Measurements from ENCODE around the gene SERINC3. TPM values are rescaled to one million over a fixed set of nuclear protein-coding genes. Genes with fewer than 3 reads are reported as not detected.

The SERINC3 gene
- total RNA-seq, 1 donor from 2014 or later, result 94.3 TPM

- H3K9me3 ChIP-seq (ENCODE audit: insufficient read depth, low read depth, low read length), result no peaks in the 10 kb centered on the region
- FAIRE-seq, result no peak
- H2AFZ ChIP-seq (ENCODE audit: low read depth, low read length), result no peak overlapping the region
- no peak for DNase-seq (ENCODE audit: low read depth)
- H3K27ac ChIP-seq (ENCODE audit: low read depth, low read length), result no peak overlapping the region
- no peaks in the 10 kb centered on the region for H3K36me3 Mint-ChIP-seq (ENCODE audit: low read depth, unreplicated experiment)
- no peak overlapping the region for H3K27ac Mint-ChIP-seq (ENCODE audit: unreplicated experiment)
- no peak overlapping the region for H3K4me3 Mint-ChIP-seq (ENCODE audit: unreplicated experiment)
- H3K4me1 ChIP-seq (ENCODE audit: insufficient read depth, low read length), result no peaks in the 10 kb centered on the region
- peaks cover 10% of the 10 kb centered on the region for H3K4me1 Mint-ChIP-seq (ENCODE audit: low read depth, unreplicated experiment)
- no peaks in the 10 kb centered on the region for H3K27me3 Mint-ChIP-seq (ENCODE audit: low read depth, unreplicated experiment)
- no peaks in the 10 kb centered on the region for H4K20me1 ChIP-seq (ENCODE audit: insufficient read depth, low read length)
- H3K9ac ChIP-seq (ENCODE audit: low read length), result no peak overlapping the region
- H3K9me3 Mint-ChIP-seq (ENCODE audit: unreplicated experiment), result no peaks in the 10 kb centered on the region
- no peaks in the 10 kb centered on the region for H3K36me3 ChIP-seq (ENCODE audit: insufficient read depth, low read length)
- H3K27me3 ChIP-seq (ENCODE audit: insufficient read depth, low read length), result no peaks in the 10 kb centered on the region
- no peak overlapping the region for H3K4me2 ChIP-seq (ENCODE audit: low read length)
- TF ChIP-seq CTCF (IDR thresholded peaks at IDR 0.05; ENCODE audit: insufficient read depth, low read depth, low read length) (no peak), EZH2 (IDR thresholded peaks at IDR 0.05; ENCODE audit: insufficient read depth, low read length) (no peak)
- no peaks in the 10 kb centered on the region for H3K79me2 ChIP-seq (ENCODE audit: insufficient read depth, low read length)
- no peak overlapping the region for H3K4me3 ChIP-seq (ENCODE audit: insufficient read depth, low read depth, low read length)
Measured at GRCh38 chr20:44559302-44559701, 37.4 kb upstream of the SERINC3 start.

- H2AFZ ChIP-seq (ENCODE audit: low read depth, low read length), result no peak overlapping the region
- no peaks in the 10 kb centered on the region for H3K9me3 Mint-ChIP-seq (ENCODE audit: unreplicated experiment)
- no peaks in the 10 kb centered on the region for H3K27me3 ChIP-seq (ENCODE audit: insufficient read depth, low read length)
- peaks cover 4% of the 10 kb centered on the region for H3K79me2 ChIP-seq (ENCODE audit: insufficient read depth, low read length)
- H3K36me3 ChIP-seq (ENCODE audit: insufficient read depth, low read length), result no peaks in the 10 kb centered on the region
- H3K27ac Mint-ChIP-seq (ENCODE audit: unreplicated experiment), result peak overlapping the region; percentile 88
- no peaks in the 10 kb centered on the region for H4K20me1 ChIP-seq (ENCODE audit: insufficient read depth, low read length)
- DNase-seq (ENCODE audit: low read depth) (peak; percentile 90), FAIRE-seq (peak; percentile 76)
- H3K4me2 ChIP-seq (ENCODE audit: low read length), result peak overlapping the region; percentile 70
- peak overlapping the region; percentile 55 for H3K9ac ChIP-seq (ENCODE audit: low read length)
- no peak for TF ChIP-seq CTCF (IDR thresholded peaks at IDR 0.05; ENCODE audit: insufficient read depth, low read depth, low read length)
- no peaks in the 10 kb centered on the region for H3K27me3 Mint-ChIP-seq (ENCODE audit: low read depth, unreplicated experiment)
- no peaks in the 10 kb centered on the region for H3K36me3 Mint-ChIP-seq (ENCODE audit: low read depth, unreplicated experiment)
- H3K4me1 Mint-ChIP-seq (ENCODE audit: low read depth, unreplicated experiment), result peaks cover 34% of the 10 kb centered on the region
- peak overlapping the region; percentile 30 for H3K4me3 Mint-ChIP-seq (ENCODE audit: unreplicated experiment)
- peak overlapping the region; percentile 72 for H3K27ac ChIP-seq (ENCODE audit: low read depth, low read length)
- H3K9me3 ChIP-seq (ENCODE audit: insufficient read depth, low read depth, low read length), result no peaks in the 10 kb centered on the region
- peaks cover 23% of the 10 kb centered on the region for H3K4me1 ChIP-seq (ENCODE audit: insufficient read depth, low read length)
- no peak overlapping the region for H3K4me3 ChIP-seq (ENCODE audit: insufficient read depth, low read depth, low read length)
Measured at GRCh38 chr20:44552950-44553908, 31.4 kb upstream of the SERINC3 start.

GRCh38 chr20:44552568-44552949, 30.7 kb upstream of the SERINC3 start:
- TF ChIP-seq CTCF (IDR thresholded peaks at IDR 0.05; ENCODE audit: insufficient read depth, low read depth, low read length) (no peak), EZH2 (IDR thresholded peaks at IDR 0.05; ENCODE audit: insufficient read depth, low read length) (no peak)
- Histone ChIP-seq H2AFZ (ENCODE audit: low read depth, low read length) (no peak overlapping the region), H4K20me1 (ENCODE audit: insufficient read depth, low read length) (no peaks in the 10 kb centered on the region), H3K79me2 (ENCODE audit: insufficient read depth, low read length) (peaks cover 4% of the 10 kb centered on the region), H3K9ac (ENCODE audit: low read length) (peak overlapping the region; percentile 41), H3K27me3 (ENCODE audit: insufficient read depth, low read length) (no peaks in the 10 kb centered on the region), H3K36me3 (ENCODE audit: insufficient read depth, low read length) (no peaks in the 10 kb centered on the region), H3K4me2 (ENCODE audit: low read length) (peak overlapping the region; percentile 70), H3K4me3 (ENCODE audit: insufficient read depth, low read depth, low read length) (no peak overlapping the region), H3K27ac (ENCODE audit: low read depth, low read length) (peak overlapping the region; percentile 72), H3K4me1 (ENCODE audit: insufficient read depth, low read length) (peaks cover 25% of the 10 kb centered on the region), H3K9me3 (ENCODE audit: insufficient read depth, low read depth, low read length) (no peaks in the 10 kb centered on the region)
- Mint-ChIP-seq H3K36me3 (ENCODE audit: low read depth, unreplicated experiment) (no peaks in the 10 kb centered on the region), H3K4me1 (ENCODE audit: low read depth, unreplicated experiment) (peaks cover 35% of the 10 kb centered on the region), H3K27ac (ENCODE audit: unreplicated experiment) (peak overlapping the region; percentile 88), H3K9me3 (ENCODE audit: unreplicated experiment) (no peaks in the 10 kb centered on the region), H3K27me3 (ENCODE audit: low read depth, unreplicated experiment) (no peaks in the 10 kb centered on the region), H3K4me3 (ENCODE audit: unreplicated experiment) (no peak overlapping the region)
- no peak for FAIRE-seq
- no peak for DNase-seq (ENCODE audit: low read depth)

All from astrocyte (in vitro differentiated cells and primary cell).